Nephron progenitor cell (in vitro differentiated cells): ENCODE results near the gene ERFL.

Source experiments
- DNase-seq: peaks from one replicate; pipeline ENCODE4 v3.0.0; 2021
- H3K27ac Mint-ChIP-seq: 2 replicates; pipeline ENCODE4 v1.8.0; 2021; ENCODE audit warnings: mild to moderate bottlenecking, moderate library complexity, mixed read lengths
- H3K27me3 Mint-ChIP-seq: 2 replicates; pipeline ENCODE4 v1.8.0; 2021; ENCODE audit warnings: mild to moderate bottlenecking, low read depth, mixed read lengths; ENCODE audit not compliant: poor library complexity
- H3K36me3 Mint-ChIP-seq: 2 replicates; pipeline ENCODE4 v1.8.0; 2021; ENCODE audit warnings: low read depth, mixed read lengths
- H3K4me1 Mint-ChIP-seq: 2 replicates; pipeline ENCODE4 v1.8.0; 2021; ENCODE audit warnings: mixed read lengths
- H3K4me3 Mint-ChIP-seq: 2 replicates; pipeline ENCODE4 v1.8.0; 2021; ENCODE audit warnings: mild to moderate bottlenecking, moderate library complexity, mixed read lengths
- H3K9me3 Mint-ChIP-seq: 2 replicates; pipeline ENCODE4 v1.8.0; 2021; ENCODE audit warnings: mild to moderate bottlenecking, moderate library complexity, mixed read lengths
- CTCF ChIP-seq: fragments of 200-600 bp; sonication (generic); IDR thresholded peaks from 2 replicates; pipeline ENCODE4 v1.5.0; 2021; ENCODE audit warnings: antibody characterized with exemption

The ERFL gene

DNA sequence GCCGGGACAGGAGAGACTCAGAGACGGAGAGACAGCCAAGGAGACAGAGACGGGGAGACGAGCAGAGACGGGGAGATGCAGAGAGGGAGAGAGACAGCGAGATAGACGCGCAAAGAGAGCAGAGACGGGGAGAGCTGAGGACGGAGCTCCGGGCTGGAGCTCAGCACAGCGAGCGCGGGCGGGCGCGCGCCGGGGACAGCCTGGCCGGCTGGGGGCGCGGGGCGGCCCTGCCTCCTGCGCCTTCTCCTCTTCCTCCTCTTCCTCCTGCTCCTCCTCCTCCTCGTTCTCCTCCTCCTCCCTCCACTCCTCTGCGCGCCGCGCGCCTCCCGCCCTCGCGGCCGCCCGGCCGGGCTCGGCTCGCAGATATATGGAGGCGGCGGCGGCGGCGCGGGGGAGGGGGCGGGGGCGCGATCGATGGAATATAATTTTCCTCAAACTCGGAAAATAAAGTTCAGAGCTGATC lies at the start of gene ERFL:
TSS of gene ERFL (minus strand) at position 229 of the 463 bp plus-strand sequence. CDS start 15,530 bp downstream, outside the sequence.
- peak; percentile 51 for DNase-seq
- H3K27me3 Mint-ChIP-seq: no peaks in the 10 kb centered on the region
- TF ChIP-seq CTCF: no peak
- peaks cover 38% of the 10 kb centered on the region for H3K4me1 Mint-ChIP-seq
- peak within 1 kb of the TSS; percentile 84 for H3K4me3 Mint-ChIP-seq
- H3K9me3 Mint-ChIP-seq: no peaks in the 10 kb centered on the region
- no peak within 1 kb of the TSS for H3K27ac Mint-ChIP-seq
- H3K36me3 Mint-ChIP-seq: no peaks in the 10 kb centered on the region

- H3K4me1 Mint-ChIP-seq: peaks cover 4% of the 10 kb centered on the region
- no peak overlapping the region for H3K4me3 Mint-ChIP-seq
- no peaks in the 10 kb centered on the region for H3K36me3 Mint-ChIP-seq
- H3K27me3 Mint-ChIP-seq: peaks cover 3% of the 10 kb centered on the region
- no peak for TF ChIP-seq CTCF
- no peak overlapping the region for H3K27ac Mint-ChIP-seq
- no peak for DNase-seq
- no peaks in the 10 kb centered on the region for H3K9me3 Mint-ChIP-seq
These were observed 49.7 kb upstream of the ERFL start for GRCh38 chr19:41977916-41978315.

GRCh38 chr19:41974652-41975051 lies 46.4 kb upstream of the ERFL start:
- H3K4me1 Mint-ChIP-seq: peaks cover 9% of the 10 kb centered on the region
- TF ChIP-seq CTCF: no peak
- no peaks in the 10 kb centered on the region for H3K9me3 Mint-ChIP-seq
- peaks cover 13% of the 10 kb centered on the region for H3K27me3 Mint-ChIP-seq
- no peaks in the 10 kb centered on the region for H3K36me3 Mint-ChIP-seq
- no peak overlapping the region for H3K4me3 Mint-ChIP-seq
- H3K27ac Mint-ChIP-seq: no peak overlapping the region
- no peak for DNase-seq

DNA sequence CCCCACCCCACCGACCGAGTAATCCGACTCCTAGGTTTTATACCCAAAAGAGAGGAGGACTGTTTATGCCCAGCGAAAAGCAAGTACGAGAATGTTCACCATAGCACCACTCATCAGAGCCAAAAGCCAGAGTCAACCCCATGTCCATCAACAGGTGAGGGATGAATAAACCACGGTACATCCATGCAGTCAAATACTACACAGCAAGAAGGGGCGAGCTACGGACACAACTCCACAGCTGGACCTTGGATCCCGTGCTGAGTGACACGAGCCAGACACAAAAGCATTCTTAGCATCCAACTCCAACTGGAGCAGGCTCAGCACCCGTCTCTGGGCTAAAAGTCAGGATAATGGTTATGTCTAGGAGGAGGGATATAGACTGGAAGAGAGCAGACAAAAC lies 43.1 kb upstream of the ERFL start:
- TF ChIP-seq CTCF: no peak
- H3K27ac Mint-ChIP-seq: no peak overlapping the region
- H3K4me1 Mint-ChIP-seq: peaks cover 9% of the 10 kb centered on the region
- H3K27me3 Mint-ChIP-seq: peaks cover 10% of the 10 kb centered on the region
- H3K4me3 Mint-ChIP-seq: no peak overlapping the region
- H3K36me3 Mint-ChIP-seq: no peaks in the 10 kb centered on the region
- no peak for DNase-seq
- no peaks in the 10 kb centered on the region for H3K9me3 Mint-ChIP-seq

DNA sequence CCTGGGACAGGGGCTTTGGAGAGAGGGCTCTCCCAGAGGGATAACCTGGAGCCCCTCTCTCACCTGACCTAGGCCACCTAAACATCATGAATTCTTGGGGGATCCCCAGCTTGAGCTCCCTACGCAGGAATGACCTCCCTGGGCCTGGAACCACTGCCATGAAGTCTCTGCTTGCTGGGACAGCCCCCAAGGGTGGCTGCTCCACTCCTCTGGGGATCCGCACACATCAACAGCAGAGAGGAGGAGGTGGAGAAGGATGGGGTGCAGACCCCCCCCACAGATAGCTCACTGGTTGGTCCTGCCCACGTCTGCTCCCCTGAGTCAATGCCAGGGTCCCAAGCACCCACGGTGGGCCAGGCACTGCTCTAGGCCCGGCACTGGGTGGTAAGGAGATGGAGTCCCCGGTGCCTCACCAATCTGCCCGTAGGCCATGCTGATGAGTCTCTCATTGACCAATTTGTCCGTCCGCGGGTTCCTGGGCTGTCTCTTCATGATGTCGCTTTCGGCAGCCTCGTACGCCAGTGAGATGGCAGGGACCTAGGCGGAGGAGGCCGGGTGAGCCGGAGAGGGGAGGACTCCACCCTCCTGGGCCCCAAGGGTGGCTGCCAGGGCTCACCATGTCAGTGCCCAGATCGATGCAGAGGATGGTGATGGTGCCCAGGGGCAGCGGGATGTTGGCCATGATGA lies 41.7 kb upstream of the ERFL start:
- H3K4me3 Mint-ChIP-seq: no peak overlapping the region
- TF ChIP-seq CTCF: no peak
- H3K4me1 Mint-ChIP-seq: peaks cover 12% of the 10 kb centered on the region
- H3K9me3 Mint-ChIP-seq: no peaks in the 10 kb centered on the region
- peaks cover 10% of the 10 kb centered on the region for H3K27me3 Mint-ChIP-seq
- H3K27ac Mint-ChIP-seq: no peak overlapping the region
- no peak for DNase-seq
- H3K36me3 Mint-ChIP-seq: no peaks in the 10 kb centered on the region
